Endothelial cell of umbilical vein (primary cell): Measurements from ENCODE around the gene TTC29.

Source experiments
- CTCF ChIP-seq, 2 donors: IDR thresholded peaks; 1 replicate in 1 of 2; 2 replicates in 1 of 2; pipeline ENCODE4 v1.5.1; 2011; ENCODE audit warnings: low read length in 2 of 2, mild to moderate bottlenecking in 2 of 2, moderate library complexity in 2 of 2, control low read depth in 1 of 2, inconsistent platforms in 1 of 2, low read depth in 1 of 2; ENCODE audit not compliant: insufficient read depth in 1 of 2; ENCODE audit errors: extremely low read depth in 1 of 2
- EZH2 ChIP-seq: IDR thresholded peaks from 2 replicates; pipeline ENCODE4 v1.6.1; 2012; ENCODE audit warnings: borderline replicate concordance, low read depth, mild to moderate bottlenecking, moderate library complexity, low read length, inconsistent platforms; ENCODE audit not compliant: severe bottlenecking
- FOS ChIP-seq: IDR thresholded peaks from 2 replicates; pipeline ENCODE4 v1.6.1; 2011; ENCODE audit warnings: mild to moderate bottlenecking, low read length, moderate library complexity, borderline replicate concordance; ENCODE audit not compliant: insufficient read depth
- GATA2 ChIP-seq: IDR thresholded peaks from 2 replicates; pipeline ENCODE4 v1.7.0; 2011; ENCODE audit warnings: low read depth, mild to moderate bottlenecking, moderate library complexity, mixed read lengths, low read length; ENCODE audit not compliant: insufficient read length, insufficient read depth
- JUN ChIP-seq: IDR thresholded peaks from 2 replicates; pipeline ENCODE4 v1.6.1; 2011; ENCODE audit warnings: borderline replicate concordance, low read depth; ENCODE audit not compliant: insufficient read length, insufficient read depth
- MAX ChIP-seq: IDR thresholded peaks from 2 replicates; pipeline ENCODE4 v1.6.1; 2011; ENCODE audit not compliant: insufficient read depth, insufficient read length
- MYC ChIP-seq: IDR thresholded peaks from one replicate; pipeline ENCODE4 v1.6.1; 2011; ENCODE audit warnings: mild to moderate bottlenecking, low read depth, low read length
- POLR2A ChIP-seq: IDR thresholded peaks from 2 replicates; pipeline ENCODE4 v1.6.1; 2012; ENCODE audit warnings: low read depth, mild to moderate bottlenecking, control low read depth, low read length
- POLR2AphosphoS5 ChIP-seq: IDR thresholded peaks from 2 replicates; pipeline ENCODE4 v1.6.1; 2012; ENCODE audit warnings: low read depth, mild to moderate bottlenecking, control low read depth, low read length, moderate library complexity; ENCODE audit not compliant: insufficient read depth

GRCh38 chr4:146844761-146845160 lies 100.9 kb downstream of the TTC29 start:
- TF ChIP-seq MAX (no peak), CTCF (IDR thresholded peaks at IDR 0.05; ENCODE audit: extremely low read depth in 1 of 2, insufficient read depth in 1 of 2, low read depth in 1 of 2, low read length in 2 of 2) (no peak), GATA2 (no peak), JUN (no peak), POLR2AphosphoS5 (no peak), POLR2A (no peak), EZH2 (no peak), MYC (no peak), FOS (no peak)
